Tongue (tissue), 2 donors: ENCODE data around the gene FAM20B. TPM values are rescaled to one million over a fixed set of nuclear protein-coding genes. Genes with fewer than 3 reads are reported as not detected.

Source experiments
- DNase-seq: peaks from one replicate; pipeline ENCODE4 v3.0.0-alpha.2; 2015
- total RNA-seq: library from RNA; depleted of rRNA; stranded (reverse); fragments of >200 nt; gene quantifications from one replicate; pipeline ENCODE4 v1.2.3, GENCODE V29; 2014

The FAM20B gene
- total RNA-seq, 1 donor from 2014 or later: 42.2 TPM

- DNase-seq: no peak
These were observed 22.8 kb downstream of the FAM20B start for GRCh38 chr1:179048339-179049124.

GRCh38 chr1:179052776-179053175 is 27.1 kb downstream of the FAM20B start:
- DNase-seq: no peak

DNA sequence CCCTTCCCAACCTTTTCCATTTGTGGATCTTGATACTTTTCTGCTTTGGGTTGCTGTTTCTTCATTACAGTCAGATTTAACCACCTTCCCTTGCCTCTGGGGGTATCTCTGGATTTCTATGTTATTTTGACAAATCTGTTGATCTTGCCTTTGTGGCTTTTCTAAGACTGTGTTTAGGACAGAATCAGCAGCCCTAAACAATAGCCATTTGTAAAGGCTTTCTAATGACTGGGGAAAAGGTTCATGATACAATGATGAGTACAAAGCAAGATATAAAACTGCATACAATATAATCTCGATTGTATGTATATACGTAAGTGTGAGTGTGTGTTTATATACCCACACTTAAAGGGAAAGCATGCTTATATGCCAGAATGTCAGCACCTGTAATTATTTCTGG is 27.8 kb downstream of the FAM20B start:
- DNase-seq: no peak

DNA sequence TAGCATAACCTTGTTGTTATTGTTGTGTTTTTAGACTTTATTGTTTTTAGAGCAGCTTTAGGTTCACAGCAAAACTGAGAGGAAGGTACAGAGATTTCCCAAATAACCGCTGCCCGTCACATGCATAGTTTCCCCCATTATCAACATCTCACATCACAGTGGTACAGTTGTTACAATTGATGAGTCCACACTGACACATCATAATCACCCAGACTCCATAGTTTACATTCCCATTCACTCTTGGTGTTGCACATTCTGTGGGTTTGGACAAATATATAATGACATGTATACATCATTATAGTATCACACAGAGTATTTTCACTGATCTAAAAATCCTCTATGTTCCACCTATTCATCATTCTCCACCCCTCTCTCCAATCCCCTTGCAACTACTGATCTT is 30.2 kb downstream of the FAM20B start:
- no peak for DNase-seq

DNA sequence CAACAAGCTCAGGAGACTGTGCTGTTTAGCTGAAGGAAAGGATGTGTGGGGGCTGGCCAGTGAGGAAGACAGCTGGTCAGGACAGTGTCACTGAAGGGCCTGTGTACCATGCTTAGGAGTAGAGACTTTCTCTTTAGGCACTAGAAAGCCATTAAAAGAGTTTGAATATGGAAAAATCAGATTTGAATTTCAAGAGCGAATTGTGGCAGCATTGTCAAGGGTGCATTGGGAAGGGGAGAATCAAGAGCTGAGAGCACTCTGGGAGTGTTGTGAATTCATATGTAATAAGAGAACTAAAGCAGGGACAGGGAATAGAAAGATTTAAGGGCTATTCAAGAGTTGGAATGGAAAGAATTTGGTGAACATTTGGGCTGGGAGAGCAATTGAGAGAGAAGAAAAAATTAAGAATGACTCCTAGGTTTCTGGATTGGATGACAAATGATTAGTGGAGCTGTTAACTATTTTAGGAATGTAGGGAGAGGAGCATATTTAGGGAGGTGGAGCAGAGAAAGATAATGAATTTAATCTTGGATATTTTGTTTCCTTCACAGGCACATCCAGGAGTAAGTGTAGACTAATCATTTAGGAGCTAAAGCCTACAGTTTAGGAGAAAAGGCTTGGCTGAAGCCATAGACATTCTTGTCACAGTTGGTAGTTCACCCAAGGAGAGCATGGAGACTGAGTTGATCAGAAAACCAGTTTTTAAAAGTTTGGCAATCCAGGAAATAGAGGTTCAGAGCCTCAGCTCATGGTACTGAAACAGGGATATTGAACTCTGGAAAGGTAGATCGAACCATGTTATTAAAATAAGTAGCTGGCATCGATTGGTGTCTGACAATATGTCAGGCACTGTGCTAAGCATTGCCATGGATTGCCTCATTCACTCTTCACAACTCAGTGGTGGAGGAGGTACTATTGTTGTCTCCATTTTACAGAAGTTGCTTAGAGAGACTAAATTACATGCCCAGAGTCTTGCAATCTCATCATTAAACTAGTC is 33.1 kb downstream of the FAM20B start:
- DNase-seq: no peak

GRCh38 chr1:179061360-179062282 is 35.9 kb downstream of the FAM20B start:
- no peak for DNase-seq

DNA sequence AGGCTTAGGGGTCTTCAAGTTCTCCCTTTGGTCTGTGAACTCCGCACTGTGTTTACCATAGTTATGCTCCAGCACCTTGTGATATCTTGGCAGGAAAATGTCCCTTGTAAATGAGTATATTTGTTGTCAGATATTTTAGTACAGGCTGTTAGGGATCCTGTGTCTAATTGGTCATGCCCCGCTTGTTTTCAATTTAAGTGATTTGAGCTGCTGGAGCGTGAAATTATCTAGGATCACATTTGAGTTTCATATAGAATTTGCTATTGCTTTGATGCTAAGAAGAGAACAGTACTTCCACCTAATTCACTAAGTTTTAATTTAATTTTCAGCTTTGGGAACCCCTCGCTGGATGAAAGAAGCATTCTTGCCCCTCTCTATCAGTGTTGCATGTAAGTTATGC is 40.8 kb downstream of the FAM20B start:
- no peak for DNase-seq

- DNase-seq: no peak
These were observed 51.7 kb downstream of the FAM20B start for GRCh38 chr1:179077396-179077795.

GRCh38 chr1:179079113-179079761 is 53.5 kb downstream of the FAM20B start:
- DNase-seq: peak; percentile 89

DNA sequence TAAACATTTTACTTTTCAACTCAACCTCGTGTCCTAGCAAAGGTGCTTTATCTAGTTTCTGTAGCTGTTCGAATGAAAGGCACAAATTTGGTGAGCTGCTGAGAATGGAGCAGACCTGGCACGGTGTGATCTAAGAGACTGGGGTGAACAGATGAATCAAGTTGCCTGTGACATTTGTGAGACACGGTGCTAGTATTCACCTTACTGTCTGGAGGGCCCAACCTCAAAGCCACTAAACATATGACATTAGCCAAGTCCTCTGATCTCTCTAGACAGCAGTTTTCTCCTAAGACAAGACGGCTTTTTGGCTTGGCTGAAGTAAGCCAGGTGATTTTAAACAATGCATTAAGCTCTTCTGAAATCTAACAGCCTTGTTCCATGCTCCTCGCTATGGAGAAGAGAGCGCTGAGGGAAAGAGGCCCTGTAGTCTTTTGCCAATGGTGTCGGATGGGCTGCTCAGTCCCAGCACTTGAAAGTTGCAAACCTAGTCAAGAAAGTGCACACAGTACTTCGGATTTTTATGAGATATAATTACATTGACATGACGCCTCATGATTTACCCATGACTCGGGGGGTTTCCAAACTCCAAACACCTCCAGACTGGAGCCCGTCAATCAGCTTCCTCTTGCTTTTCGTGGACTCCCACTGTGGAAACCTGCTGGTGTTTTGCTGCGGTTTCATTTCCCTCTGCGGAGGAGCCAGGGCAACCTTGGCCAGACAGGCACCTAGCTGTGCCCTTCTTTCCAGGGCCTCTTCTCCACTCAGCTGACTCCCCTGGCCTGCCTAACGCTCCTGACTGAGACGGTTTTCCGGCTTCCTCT is 55.4 kb downstream of the FAM20B start:
- peak; percentile 13 for DNase-seq

DNA sequence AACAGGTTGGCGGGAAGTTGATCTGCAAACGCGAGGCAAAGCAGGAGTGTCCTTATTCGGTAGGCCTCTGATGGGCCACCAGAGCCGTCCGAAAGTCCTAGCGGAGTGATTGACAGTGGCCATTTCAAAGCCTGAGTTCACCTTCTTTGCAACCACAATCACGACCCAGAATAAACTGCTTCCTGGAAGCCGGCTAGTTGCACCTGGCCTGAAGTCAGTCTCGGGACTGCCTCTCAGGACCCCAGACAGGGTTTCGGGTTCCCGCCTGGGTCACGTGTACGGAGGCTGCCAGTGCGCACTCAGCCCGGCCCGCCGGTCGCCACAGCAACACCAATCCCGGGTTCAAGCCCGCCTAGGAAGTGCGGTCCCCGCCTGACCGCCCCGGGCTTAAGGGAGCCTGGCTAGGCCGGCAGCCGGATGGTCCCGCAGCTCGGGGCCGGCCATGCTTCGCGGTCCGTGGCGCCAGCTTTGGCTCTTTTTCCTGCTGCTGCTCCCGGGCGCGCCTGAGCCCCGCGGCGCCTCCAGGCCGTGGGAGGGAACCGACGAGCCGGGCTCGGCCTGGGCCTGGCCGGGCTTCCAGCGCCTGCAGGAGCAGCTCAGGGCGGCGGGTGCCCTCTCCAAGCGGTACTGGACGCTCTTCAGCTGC is 56.1 kb downstream of the FAM20B start, which contains the start of gene TOR3A:
TOR3A (plus strand) TSS at position 384 of the 646 bp plus-strand sequence; CDS start at position 443, 59 bp downstream.
- peak; percentile 95 for DNase-seq

DNA sequence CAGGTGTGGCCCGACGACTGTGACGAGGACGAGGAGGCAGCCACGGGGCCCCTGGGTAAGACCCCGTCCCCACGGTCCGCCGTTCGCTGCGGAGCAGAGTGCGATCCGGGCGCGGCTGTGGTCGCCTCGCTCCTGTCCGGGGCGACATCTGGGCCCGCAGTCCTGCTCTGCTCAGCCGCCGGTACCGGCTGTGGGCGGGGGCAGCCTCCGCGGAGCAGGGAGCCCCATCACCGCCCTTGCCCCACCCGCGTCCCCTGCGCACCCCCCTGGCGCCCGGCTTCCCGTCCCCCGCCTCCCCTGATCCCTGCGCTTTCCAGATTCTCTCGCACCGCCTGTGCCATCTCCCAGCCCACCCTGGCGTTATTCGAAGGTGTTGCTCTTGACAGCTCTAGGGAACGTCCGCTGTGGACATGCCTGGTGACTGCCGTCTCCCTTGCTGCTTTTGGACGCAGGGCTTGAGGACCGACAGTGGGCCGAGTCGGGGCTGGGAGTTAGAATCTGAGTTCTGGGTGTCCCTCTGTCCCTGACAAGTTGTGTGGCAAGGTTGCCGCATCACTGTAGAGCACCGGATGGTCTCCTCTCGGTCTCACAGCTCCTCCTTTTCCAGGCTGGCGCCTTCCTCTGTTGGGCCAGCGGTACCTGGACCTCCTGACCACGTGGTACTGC is 56.8 kb downstream of the FAM20B start:
- peak; percentile 38 for DNase-seq

DNA sequence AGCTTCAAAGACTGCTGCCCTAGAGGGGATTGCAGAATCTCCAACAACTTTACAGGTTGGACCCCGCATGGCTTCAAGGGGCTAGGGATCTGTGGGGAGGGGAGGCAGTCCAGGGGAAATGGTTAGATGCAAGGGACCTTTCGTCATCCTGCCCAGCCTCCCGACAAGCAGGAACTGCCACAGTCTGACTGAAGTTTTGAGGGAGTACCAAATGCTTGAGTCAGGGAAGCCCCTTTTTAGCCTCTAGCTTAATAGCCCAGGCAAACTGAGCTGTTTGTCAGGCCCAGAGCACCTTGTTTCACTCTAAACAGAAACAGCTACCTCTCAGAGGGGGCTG is 57.3 kb downstream of the FAM20B start:
- DNase-seq: no peak

DNA sequence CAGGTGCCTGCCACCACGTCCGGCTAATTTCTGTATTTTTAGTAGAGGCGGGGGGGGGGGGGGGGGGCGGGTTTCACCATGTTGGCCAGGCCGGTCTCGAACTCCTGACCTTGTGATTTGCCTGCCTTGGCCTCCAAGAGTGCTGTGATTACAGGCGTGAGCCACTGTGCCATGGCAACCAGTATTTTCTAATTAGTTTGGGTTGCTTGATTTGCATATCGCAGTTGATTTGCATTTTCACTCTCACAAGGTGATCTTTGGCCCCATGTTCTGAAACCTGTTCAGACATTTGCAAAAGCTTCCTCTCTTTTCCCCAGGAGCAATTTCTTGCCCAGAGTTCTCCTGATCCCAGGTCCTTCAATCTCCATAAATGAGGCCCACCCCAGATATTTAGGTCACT is 57.8 kb downstream of the FAM20B start:
- DNase-seq: no peak

GRCh38 chr1:179087665-179088064 is 62.0 kb downstream of the FAM20B start:
- DNase-seq: no peak

DNA sequence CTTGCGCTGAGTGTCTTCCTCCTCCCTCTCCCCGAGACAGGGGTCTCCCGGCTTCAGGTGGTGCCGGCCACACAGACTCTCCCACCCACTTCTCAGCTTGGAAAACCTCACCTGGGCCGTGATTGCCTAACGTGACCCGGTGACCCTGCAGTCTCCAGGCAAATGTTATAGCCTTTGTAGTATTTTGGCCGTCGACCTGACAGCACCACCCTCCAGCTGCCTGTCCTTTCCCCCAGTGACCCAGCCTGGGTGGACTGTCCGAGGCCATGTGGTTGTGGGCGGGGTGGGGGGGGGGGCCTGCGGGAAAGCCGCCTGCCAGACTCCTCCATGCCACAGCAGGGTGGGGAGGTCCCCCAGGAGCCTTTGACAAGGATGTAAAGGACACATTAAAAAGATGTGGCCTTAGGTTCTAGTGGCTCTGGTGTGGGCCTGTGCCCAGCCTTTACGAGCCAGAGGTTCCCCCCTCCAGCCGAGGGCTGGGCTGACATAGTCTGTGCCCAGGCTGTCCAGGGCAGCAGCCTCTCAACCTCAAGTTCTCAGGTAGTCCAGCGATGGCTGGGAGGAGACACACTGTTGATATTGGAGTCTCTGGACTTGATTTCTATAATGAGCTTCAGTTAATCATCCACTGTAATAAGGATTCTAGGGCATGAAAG is 64.3 kb downstream of the FAM20B start:
- no peak for DNase-seq

- no peak for DNase-seq
These were observed 64.8 kb downstream of the FAM20B start for GRCh38 chr1:179090522-179090921.

GRCh38 chr1:179090923-179091322 is 65.2 kb downstream of the FAM20B start:
- DNase-seq: no peak

DNA sequence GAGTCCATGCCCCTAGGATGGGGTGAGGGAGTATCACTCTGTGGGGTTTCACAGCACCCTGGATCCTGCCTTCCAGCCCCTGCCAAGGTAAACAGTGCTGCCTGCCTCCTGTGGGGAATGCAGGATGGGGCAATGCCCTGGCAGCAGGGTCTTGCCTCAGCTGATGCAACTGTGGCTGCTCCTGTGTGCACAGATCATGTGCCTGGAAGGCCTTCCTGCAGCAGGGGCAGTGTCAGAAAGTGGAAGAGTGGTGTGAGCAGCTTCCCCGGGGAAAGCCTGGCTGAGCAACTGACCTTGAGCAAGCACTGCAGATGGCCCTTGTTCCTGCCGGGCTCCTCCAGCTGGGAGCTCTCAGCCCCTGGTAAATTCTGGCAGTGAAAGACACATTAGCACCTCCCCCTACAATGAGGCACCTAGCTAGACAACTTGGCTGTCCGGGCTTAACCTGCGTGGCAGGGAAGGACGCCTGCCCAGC is 66.0 kb downstream of the FAM20B start:
- DNase-seq: no peak
